Ammon's horn (tissue), 1 donor: ENCODE results near the gene RNU6-8.
A peak's percentile ranks its signal among the peaks of the same experiment; 100 is the strongest.

Experiments used
- DNase-seq: peaks from one replicate; pipeline ENCODE4 v3.0.0-alpha.2; 2016; ENCODE audit warnings: low spot score

RNU6-8 gene

DNA sequence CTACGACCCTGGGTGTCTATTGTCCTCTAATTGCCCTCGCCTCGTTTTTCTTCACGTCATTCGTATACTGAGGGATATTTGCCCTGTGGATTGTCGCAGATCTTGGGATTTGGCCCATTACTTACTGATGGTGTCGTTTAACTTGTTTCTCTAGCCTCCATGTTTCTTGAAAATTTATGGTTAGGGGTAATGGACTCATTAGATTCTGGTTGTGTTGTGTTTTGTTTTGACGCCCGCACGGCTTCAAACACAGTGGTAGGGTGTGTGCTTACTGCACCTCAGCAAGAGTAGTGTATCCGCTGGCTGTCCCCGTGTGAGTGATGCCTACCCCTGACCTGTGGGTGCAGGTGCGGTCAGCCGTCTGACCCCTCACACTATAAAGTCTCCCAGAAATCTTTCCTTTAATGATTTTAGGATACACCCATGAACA is 874 bp upstream of the RNU6-8 start:
- no peak for DNase-seq

DNA sequence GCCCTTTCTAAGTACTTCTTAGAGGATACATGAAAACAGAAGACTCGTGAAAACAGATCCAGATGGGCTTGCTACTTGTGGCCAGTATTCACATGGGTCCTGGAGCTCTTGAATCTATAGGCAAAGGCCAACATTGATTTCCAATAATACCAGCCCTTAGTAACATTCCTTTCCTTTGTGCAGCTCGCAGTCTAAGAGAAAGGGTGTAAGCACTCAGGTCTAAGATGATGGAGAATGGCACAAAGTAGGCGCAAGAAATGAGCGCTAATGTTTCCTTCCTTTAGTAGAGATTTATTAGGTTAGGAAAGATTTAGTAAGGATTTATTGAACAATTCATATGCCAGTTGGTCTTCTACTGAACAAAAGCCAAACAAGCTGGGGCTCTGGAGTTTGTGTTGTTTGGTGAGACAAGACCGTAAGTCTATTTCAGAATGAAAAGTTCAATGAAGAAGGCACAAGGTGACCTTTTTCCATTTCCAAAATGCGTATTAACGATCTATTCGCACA is 525 bp downstream of the RNU6-8 start:
- no peak for DNase-seq

DNA sequence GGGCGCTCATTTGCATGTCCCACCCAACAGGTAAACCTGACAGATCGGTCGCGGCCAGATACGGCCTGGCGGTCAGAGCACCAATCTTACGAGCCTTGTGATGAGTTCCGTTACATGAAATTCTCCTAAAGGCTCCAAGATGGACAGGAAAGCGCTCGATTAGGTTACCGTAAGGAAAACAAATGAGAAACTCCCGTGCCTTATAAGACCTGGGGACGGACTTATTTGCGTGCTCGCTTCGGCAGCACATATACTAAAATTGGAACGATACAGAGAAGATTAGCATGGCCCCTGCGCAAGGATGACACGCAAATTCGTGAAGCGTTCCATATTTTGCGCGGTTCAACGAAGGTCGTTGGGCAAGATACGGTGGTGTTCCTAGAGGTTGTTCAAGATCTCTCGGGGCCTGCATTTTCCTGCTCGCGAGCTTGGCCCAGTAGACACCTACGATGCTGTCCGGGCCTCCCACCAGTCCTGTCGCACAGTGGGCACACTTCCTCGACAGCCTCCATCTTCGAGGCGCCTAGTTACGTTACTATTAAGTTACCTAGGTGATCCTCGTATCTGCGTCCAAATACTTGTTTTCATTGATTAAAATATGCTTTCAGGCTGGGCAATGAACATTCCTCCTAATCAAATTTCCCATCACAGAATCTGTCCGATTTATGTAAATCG is 1.1 kb downstream of the RNU6-8 start, which contains the start of gene RNU6-7:
TSS of gene RNU6-7 (plus strand) at position 230 of the 675 bp plus-strand sequence.
- peak; percentile 36 for DNase-seq

- DNase-seq: peak; percentile 71
Observed at GRCh38 chr14:32201193-32201815, 1.8 kb downstream of the RNU6-8 start.

DNA sequence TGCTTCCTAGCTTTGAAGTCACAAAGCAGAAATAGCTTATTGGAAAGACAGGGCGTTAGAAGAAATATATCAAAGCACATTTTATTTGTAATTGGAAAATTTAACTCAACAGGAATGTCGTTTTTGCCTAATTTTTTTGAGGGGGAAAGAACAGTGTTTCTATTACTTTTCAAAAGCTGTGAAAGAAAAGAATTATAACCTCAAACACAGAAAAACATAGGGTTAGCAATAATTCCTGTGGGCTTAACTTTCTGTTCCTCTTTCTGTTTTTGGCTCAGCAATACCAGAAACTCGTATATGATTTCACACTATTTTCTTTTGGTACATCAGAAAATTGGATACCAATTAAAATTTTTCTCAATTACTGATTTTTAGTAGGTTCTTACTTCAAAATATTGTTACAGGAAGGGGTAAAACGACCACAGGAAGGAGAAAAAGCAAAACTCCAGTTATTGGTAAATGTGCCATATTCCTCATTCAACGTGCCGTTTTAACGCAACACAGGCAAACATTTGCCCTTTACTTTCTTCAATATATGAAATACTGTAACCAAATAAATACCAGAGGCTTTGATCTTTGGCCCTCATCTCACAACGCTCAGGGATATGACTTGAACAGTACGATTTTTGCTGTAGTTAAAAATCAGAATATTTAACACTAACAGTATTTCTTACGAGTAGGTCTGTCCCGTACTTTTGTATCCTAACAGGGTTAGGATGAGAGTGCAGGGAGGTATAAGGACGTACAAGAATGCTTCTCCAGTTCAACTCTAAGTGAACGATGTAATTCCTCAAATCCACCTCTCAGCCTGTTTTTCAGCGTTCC is 2.5 kb downstream of the RNU6-8 start:
- DNase-seq: no peak

- no peak for DNase-seq
Observed at GRCh38 chr14:32197919-32198318, 5.2 kb downstream of the RNU6-8 start.

DNA sequence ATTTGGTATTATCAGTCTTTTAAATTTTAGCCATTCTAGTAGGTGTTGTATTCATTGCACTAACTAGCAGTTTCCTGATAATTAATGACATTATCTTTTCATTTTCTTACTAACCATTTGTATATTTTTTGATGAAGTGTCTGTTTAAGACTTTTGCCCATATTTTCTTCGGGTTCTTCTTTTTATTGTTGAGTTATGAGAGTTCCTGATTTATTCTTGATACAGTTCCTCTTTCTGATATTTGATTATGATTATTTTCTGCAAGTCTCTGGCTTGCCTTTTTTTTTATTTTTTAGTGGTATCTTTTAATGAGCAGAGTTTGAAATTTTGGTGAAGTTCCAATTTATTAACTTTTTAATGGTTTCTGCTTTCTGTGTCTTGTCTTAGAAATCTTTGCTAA is 7.4 kb downstream of the RNU6-8 start:
- DNase-seq: no peak

- no peak for DNase-seq
Observed at GRCh38 chr14:32193532-32193931, 9.5 kb downstream of the RNU6-8 start.

- DNase-seq: no peak
Observed at GRCh38 chr14:32192712-32193373, 10.2 kb downstream of the RNU6-8 start.

DNA sequence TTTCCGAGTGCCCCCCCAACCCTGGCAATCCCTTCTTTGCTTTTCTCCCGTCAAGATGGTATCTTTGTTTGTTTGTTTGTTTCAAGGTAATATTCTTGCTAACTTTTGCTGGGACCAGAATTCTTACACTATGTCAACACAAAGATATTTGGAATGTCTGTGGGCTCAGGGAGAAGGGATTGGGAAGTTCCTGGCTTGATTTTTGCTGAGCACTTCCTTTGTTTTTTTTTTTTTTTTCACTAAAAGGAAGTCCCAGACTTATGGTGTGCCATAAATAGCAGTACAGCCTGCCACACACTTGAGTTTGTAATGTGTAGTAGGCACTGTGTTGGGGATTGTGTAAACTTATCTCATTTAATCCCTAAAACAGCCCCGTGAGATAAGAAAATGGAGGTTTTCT is 12.4 kb downstream of the RNU6-8 start:
- DNase-seq: peak; percentile 10

DNA sequence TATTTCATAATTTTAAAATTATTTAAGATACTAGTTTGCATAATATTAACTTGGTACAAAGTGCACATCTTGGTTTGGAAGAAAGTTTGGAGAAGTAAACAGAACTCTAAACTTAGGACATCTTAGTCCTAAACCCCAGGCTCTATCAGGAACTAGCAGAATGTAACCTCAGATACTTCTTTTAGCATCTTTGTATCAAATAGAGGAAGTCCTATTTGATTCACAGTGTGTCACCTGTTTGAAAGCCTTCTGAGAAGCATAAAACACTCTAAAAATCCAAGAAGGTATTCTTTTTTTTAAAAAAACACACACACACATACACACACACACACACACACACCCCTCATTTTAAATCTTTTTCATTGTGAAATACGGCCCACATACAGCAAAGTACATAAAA is 13.3 kb downstream of the RNU6-8 start:
- DNase-seq: no peak

GRCh38 chr14:32186248-32186647 is 16.8 kb downstream of the RNU6-8 start:
- no peak for DNase-seq

GRCh38 chr14:32185097-32185496 is 18.0 kb downstream of the RNU6-8 start:
- DNase-seq: no peak

DNA sequence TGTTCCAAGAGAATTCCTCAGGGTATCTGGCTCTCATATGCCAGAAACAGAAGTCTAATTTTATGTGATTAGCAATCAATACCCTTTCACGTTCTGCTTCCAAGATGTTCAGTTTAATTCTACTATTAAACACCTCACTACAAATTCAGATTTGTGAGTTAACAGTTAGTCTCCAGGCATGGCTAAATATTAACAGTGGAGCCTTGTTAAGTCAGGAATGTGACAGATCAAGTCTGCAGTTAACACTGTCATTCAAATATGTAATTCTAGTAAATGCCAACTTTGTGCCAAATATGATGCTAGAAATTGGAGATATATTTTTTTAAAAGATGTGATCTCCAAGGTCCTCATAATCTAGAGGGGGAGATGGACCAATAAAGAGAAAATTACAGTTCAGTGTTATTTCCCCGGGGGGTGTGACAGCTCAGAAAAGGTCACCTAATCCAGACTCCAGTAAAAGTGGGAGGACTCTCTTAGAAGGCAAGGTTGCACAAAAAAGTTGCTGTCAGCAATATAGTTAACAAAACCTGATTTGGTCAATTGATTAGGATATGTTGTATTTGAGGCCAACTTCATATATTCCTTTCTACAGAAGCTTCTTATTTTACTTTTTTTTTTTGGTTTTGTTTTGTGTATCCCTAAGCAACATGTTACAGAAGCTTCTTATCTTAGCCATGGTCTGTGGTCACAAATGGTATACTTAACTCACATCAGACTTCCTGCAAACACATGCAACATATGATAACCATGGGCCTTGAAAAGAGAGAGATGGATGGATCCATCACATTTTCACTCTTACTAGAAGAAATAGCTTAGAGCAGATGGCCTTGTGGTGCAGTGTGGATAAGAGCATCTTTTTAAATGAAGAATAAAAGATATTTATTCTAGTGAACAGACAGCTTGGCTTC is 19.7 kb downstream of the RNU6-8 start:
- no peak for DNase-seq

DNA sequence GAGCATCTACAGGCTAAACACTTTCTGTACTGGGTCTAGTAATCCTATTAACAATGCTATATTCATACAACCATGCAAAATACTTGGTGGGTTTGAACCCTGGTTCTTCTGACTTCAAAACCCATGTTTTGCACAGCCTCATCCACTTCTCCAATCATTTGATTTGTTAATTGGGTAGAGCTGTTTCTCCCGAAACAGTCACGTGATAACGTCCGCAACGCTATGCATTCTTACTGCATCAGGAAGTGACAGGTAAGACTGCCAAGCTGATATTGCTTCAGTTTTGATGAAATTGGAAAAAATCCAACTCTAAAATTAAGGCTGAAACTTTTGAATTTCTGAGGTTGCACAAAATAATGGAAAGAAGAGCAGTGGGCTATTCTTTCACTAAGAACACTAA is 31.6 kb downstream of the RNU6-8 start:
- DNase-seq: no peak

- no peak for DNase-seq
Observed at GRCh38 chr14:32169191-32169590, 33.9 kb downstream of the RNU6-8 start.

DNA sequence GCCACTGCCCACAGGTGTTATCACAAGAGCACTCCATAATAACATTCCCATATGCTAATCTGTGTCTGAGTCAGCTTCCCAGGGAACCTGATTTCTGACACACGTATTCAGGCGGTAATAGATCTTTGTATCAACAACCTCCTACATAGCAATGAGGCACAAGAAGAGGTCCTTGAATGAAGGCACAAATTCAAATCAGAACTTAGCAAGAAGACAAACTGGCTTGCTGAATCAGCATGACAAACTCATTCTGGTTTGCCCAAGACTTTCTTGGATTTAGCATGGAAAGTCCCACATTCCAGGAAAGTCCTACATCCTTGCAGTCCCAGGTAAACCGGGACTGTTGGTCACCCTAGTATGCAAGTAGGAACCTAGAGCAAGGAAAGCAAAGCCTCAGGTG is 35.2 kb downstream of the RNU6-8 start:
- DNase-seq: no peak

DNA sequence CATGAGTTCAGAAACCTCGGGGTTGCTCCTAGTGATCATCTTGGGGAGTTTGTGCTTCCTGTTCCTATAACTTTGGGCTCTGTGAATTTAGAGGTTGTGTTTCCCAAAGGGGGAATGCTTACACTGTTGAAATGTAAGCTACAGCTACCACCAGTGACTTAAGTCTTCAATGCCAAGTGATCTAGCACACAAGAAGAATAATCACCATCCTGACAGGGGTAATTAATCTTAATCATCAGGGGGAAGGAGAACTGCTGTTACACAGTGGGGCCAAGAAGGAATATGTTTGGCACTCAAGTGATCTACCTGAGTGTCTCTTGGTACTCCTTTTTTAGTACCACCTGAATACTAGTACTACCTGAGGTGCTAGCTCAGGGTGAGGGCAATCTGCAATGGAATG is 36.1 kb downstream of the RNU6-8 start:
- DNase-seq: no peak

- DNase-seq: no peak
Observed at GRCh38 chr14:32166029-32166428, 37.0 kb downstream of the RNU6-8 start.
